Stomach (tissue), 9 donors: ENCODE results near the gene ARFGEF3. TPM values are rescaled to one million over a fixed set of nuclear protein-coding genes. Genes with fewer than 3 reads are reported as not detected.

Experiments
- DNase-seq, 2 donors: peaks; one replicate each; pipeline versions ENCODE4 v3.0.0 to v3.0.0-alpha.2; 2013 to 2019
- H3K27ac ChIP-seq, 5 donors: fragments of 200-600 bp in 4 of 5; sonication (generic) in 4 of 5; one replicate each; pipeline ENCODE4 v1.5.1; 2013 to 2019; ENCODE audit warnings: mild to moderate bottlenecking in 1 of 5, moderate library complexity in 1 of 5
- H3K27me3 ChIP-seq, 3 donors: fragments of 200-600 bp; sonication (generic); one replicate each; pipeline ENCODE4 v1.5.1; 2017 to 2019; ENCODE audit warnings: mixed run types in 1 of 3
- H3K36me3 ChIP-seq, 4 donors: fragments of 200-600 bp; sonication (generic); 1 replicate in 3 of 4; 2 replicates in 1 of 4; pipeline ENCODE4 v1.5.1; 2016 to 2019
- H3K4me1 ChIP-seq, 4 donors: fragments of 200-600 bp; sonication (generic); one replicate each; pipeline ENCODE4 v1.5.1; 2016 to 2019
- H3K4me3 ChIP-seq, 4 donors: fragments of 200-600 bp; sonication (generic) in 3 of 4; one replicate each; pipeline ENCODE4 v1.5.1; 2016 to 2019; ENCODE audit warnings: mild to moderate bottlenecking in 1 of 4
- H3K9me3 ChIP-seq, 4 donors: fragments of 200-600 bp; sonication (generic); one replicate each; pipeline ENCODE4 v1.5.1; 2016 to 2019
- CTCF ChIP-seq, 7 experiments: fragments of 450-650 bp in 4 of 7; fragments of 200-600 bp in 3 of 7; sonication (generic) in 3 of 7; IDR thresholded peaks; one replicate each; pipeline ENCODE4 v1.5.1; 2016 to 2019; ENCODE audit warnings: antibody characterized with exemption in 7 of 7, control low read depth in 2 of 7, mild to moderate bottlenecking in 1 of 7
- EP300 ChIP-seq: sonication (generic); formaldehyde crosslinking; IDR thresholded peaks from one replicate; pipeline ENCODE4 v1.6.1; 2017; ENCODE audit warnings: antibody characterized with exemption
- POLR2A ChIP-seq, 4 donors: fragments of 450-650 bp; IDR thresholded peaks; one replicate each; pipeline ENCODE4 v1.6.1; 2016; ENCODE audit warnings: antibody characterized with exemption in 4 of 4, control low read depth in 2 of 4, mild to moderate bottlenecking in 1 of 4, moderate library complexity in 1 of 4
- POLR2AphosphoS5 ChIP-seq, 3 donors: sonication (generic); formaldehyde crosslinking; IDR thresholded peaks; one replicate each; pipeline ENCODE4 v1.6.1; 2016; ENCODE audit warnings: antibody characterized with exemption in 3 of 3
- WGBS, 5 donors: extraction: QIAGEN DNeasy Blood & Tissue Kit in 3 of 5; methylation state at CpG; one replicate each; pipeline versions ENCODE4 v1.1.5 to v1.1.7; 2013 to 2018; 5-methylcytosine and 5-hydroxymethylcytosine counted together
- intact Hi-C: fragments of 100-400 bp; cut with DNase I; formaldehyde crosslinking; loops from one replicate; pipeline ENCODE4 v1.15.1; 2023; ENCODE audit warnings: low total_unique reads
- polyA plus RNA-seq, 3 donors: library from polyadenylated mRNA; stranded (reverse); fragments of 200-250 nt; gene quantifications; one replicate each; pipeline ENCODE4 v1.2.3, GENCODE V29; 2013
- total RNA-seq, 5 donors: library from RNA; depleted of rRNA; stranded (reverse); fragments of >200 nt; gene quantifications; one replicate each; pipeline versions ENCODE4 v1.1.0 to v1.2.3, GENCODE V29; 2014 to 2016
- donor health status: healthy with polysubstance abuse.
- donor health status: Bipolar disorder and iron deficiency.
- donor health status: healthy.

The ARFGEF3 gene
- total and polyA plus RNA-seq, 8 donors: 3.2 to 44.6 (median 13.2) TPM

- intact Hi-C loops: no loop called here
- 16 to 29% (median 23%) methylated on average over 5 of the region's 5 CpGs for WGBS, 5 donors
- Histone ChIP-seq H3K27me3 (no peaks in the 10 kb centered on the region), H3K36me3 (no peaks in the 10 kb centered on the region), H3K4me3 (no peak overlapping the region), H3K27ac (peak overlapping the region in 1 of 5 donors; percentile 50), H3K4me1 (peaks cover 6 to 18% (median 15%) of the 10 kb centered on the region in 4 donors), H3K9me3 (no peaks in the 10 kb centered on the region)
- peak; percentile 36 to 61 for DNase-seq
- TF ChIP-seq POLR2AphosphoS5 (IDR thresholded peaks at IDR 0.05) (no peak), EP300 (no peak), POLR2A (IDR thresholded peaks at IDR 0.05) (no peak), CTCF (IDR thresholded peaks at IDR 0.05) (no peak)
Observed at GRCh38 chr6:138188278-138188941, 26.7 kb downstream of the ARFGEF3 start.

GRCh38 chr6:138194287-138194686, 32.5 kb downstream of the ARFGEF3 start:
- intact Hi-C loops: no loop called here
- Histone ChIP-seq H3K9me3 (no peaks in the 10 kb centered on the region), H3K27me3 (no peaks in the 10 kb centered on the region), H3K4me1 (peaks cover 0 to 12% (median 8%) of the 10 kb centered on the region in 4 donors), H3K36me3 (no peaks in the 10 kb centered on the region), H3K27ac (peak overlapping the region; percentile 22 to 65 (median 46)), H3K4me3 (no peak overlapping the region)
- peak; percentile 74 to 82 for DNase-seq
- WGBS, 5 donors: 29 to 42% (median 35%) methylated on average over 4 of the region's 4 CpGs
- TF ChIP-seq POLR2AphosphoS5 (IDR thresholded peaks at IDR 0.05) (no peak), CTCF (IDR thresholded peaks at IDR 0.05) (no peak), EP300 (no peak), POLR2A (IDR thresholded peaks at IDR 0.05) (no peak)

- Histone ChIP-seq H3K4me1 (peaks cover 0 to 12% (median 8%) of the 10 kb centered on the region in 4 donors), H3K9me3 (no peaks in the 10 kb centered on the region), H3K27ac (peak overlapping the region in 2 of 5 donors; percentile 51 to 53), H3K4me3 (no peak overlapping the region), H3K36me3 (no peaks in the 10 kb centered on the region), H3K27me3 (no peaks in the 10 kb centered on the region)
- WGBS, 5 donors: 46 to 61% (median 52%) methylated on average over 3 of the region's 3 CpGs
- no peak for TF ChIP-seq POLR2A (IDR thresholded peaks at IDR 0.05)
- TF ChIP-seq POLR2AphosphoS5 (IDR thresholded peaks at IDR 0.05): no peak
- TF ChIP-seq EP300: no peak
- no peak for TF ChIP-seq CTCF (IDR thresholded peaks at IDR 0.05)
- peak in 1 of 2 donors; percentile 45 for DNase-seq
- intact Hi-C loops: no loop called here
Observed at GRCh38 chr6:138196122-138196738, 34.5 kb downstream of the ARFGEF3 start.

- Histone ChIP-seq H3K27me3 (no peaks in the 10 kb centered on the region), H3K9me3 (no peaks in the 10 kb centered on the region), H3K36me3 (no peaks in the 10 kb centered on the region), H3K4me1 (peaks cover 0 to 12% (median 7%) of the 10 kb centered on the region in 4 donors), H3K27ac (no peak overlapping the region), H3K4me3 (no peak overlapping the region)
- no peak for TF ChIP-seq POLR2AphosphoS5 (IDR thresholded peaks at IDR 0.05)
- no peak for TF ChIP-seq POLR2A (IDR thresholded peaks at IDR 0.05)
- no peak for TF ChIP-seq EP300
- no peak for TF ChIP-seq CTCF (IDR thresholded peaks at IDR 0.05)
- no peak for DNase-seq
- WGBS, 5 donors: 93 to 96% (median 95%) methylated on average over 7 of the region's 7 CpGs
- intact Hi-C loops: no loop called here
Observed at GRCh38 chr6:138197570-138197969, 35.8 kb downstream of the ARFGEF3 start.
